K562 (cell line): Measurements from ENCODE around the gene FLT1. TPM values are rescaled to one million over a fixed set of nuclear protein-coding genes. Genes with fewer than 3 reads are reported as not detected.

ENCODE experiments used
- ATAC-seq: fragments of 200-7000 bp; cut with Tn5 transposase; 3 replicates; pipeline ENCODE4 v1.9.1; 2020; ENCODE audit warnings: moderate library complexity
- BruUV-seq: library from RNA; stranded (reverse); fragments of 400-500 nt; replicated peaks from 2 replicates; lab custom pipeline; 2021; lab: Mats Ljungman, UMichigan
- CTCF ChIA-PET: fragments of 300-600 bp; formaldehyde crosslinking; extraction: SDS; loops from one replicate; lab custom pipeline; 2021; ENCODE audit warnings: low intra/inter-chr PET ratio; lab: Yijun Ruan, JAX
- POLR2A ChIA-PET: fragments of 300-600, 350-650 bp; sonication (Branson Sonifier 250); formaldehyde crosslinking; extraction: SDS; loops from one replicate; lab custom pipeline; 2021; ENCODE audit warnings: antibody characterized with exemption, inconsistent platforms; lab: Yijun Ruan, JAX
- DNase-seq, 4 experiments: peaks; one replicate each; pipeline versions ENCODE4 v3.0.0 to v3.0.0-alpha.2; 2011 to 2018; ENCODE audit warnings: low spot score in 3 of 4, mixed read lengths in 3 of 4; ENCODE audit errors: extremely low read depth in 1 of 4
- FAIRE-seq: peaks from 2 replicates; lab custom pipeline; 2011; peaks lifted over from hg19 to GRCh38; lab: Jason Lieb, UNC
- H2AFZ ChIP-seq: 2 replicates; pipeline ENCODE4 v1.6.0; 2011; ENCODE audit warnings: low read depth, low read length, control low read depth, inconsistent platforms
- H3K27ac ChIP-seq: fragments of 200-600 bp; 3 replicates; pipeline ENCODE4 v1.8.0; 2011; ENCODE audit warnings: low read depth, mild to moderate bottlenecking, control low read depth, inconsistent platforms, low read length, moderate library complexity, mixed read lengths; ENCODE audit errors: extremely low read depth
- H3K27me3 ChIP-seq, 2 experiments: fragments of 300-600 bp in 1 of 2; 2 replicates in 1 of 2; 3 replicates in 1 of 2; pipeline versions ENCODE4 v1.6.0 to v1.8.0; 2011; ENCODE audit warnings: inconsistent platforms in 2 of 2, low read length in 2 of 2, mild to moderate bottlenecking in 1 of 2, mixed read lengths in 1 of 2, moderate library complexity in 1 of 2; ENCODE audit not compliant: control insufficient read depth in 2 of 2, insufficient read depth in 2 of 2
- H3K36me3 ChIP-seq: fragments of 300-600 bp; 3 replicates; pipeline ENCODE4 v1.8.0; 2011; ENCODE audit warnings: mild to moderate bottlenecking, low read length, inconsistent platforms; ENCODE audit not compliant: control insufficient read depth, insufficient read depth
- H3K4me1 ChIP-seq, 2 experiments: fragments of 200-600 bp in 1 of 2; replicated peaks in 1 of 2; 2 replicates in 1 of 2; 3 replicates in 1 of 2; pipeline versions ENCODE4 v1.5.1 to v1.8.0; 2011; ENCODE audit warnings: inconsistent platforms in 2 of 2, low read length in 2 of 2, mild to moderate bottlenecking in 1 of 2, mixed read lengths in 1 of 2, moderate library complexity in 1 of 2; ENCODE audit not compliant: control insufficient read depth in 2 of 2, insufficient read depth in 2 of 2
- H3K4me2 ChIP-seq: 2 replicates; pipeline ENCODE4 v1.6.1; 2011; ENCODE audit warnings: low read length, control low read depth, inconsistent platforms, mixed read lengths; ENCODE audit not compliant: insufficient read depth
- H3K4me3 ChIP-seq: fragments of 200-600 bp; sonication (generic), shearing (Covaris generic); 2 replicates; pipeline ENCODE4 v1.5.1; 2016; ENCODE audit warnings: control low read depth, inconsistent platforms
- H3K79me2 ChIP-seq: fragments of 200-600 bp; 3 replicates; pipeline ENCODE4 v1.8.0; 2011; ENCODE audit warnings: low read length, inconsistent platforms; ENCODE audit not compliant: control insufficient read depth, insufficient read depth
- H3K9ac ChIP-seq, 2 experiments: 2 replicates each; pipeline versions ENCODE4 v1.6.0 to v1.6.1; 2011; ENCODE audit warnings: low read depth in 2 of 2, low read length in 2 of 2, control low read depth in 1 of 2, inconsistent platforms in 1 of 2, mild to moderate bottlenecking in 1 of 2, mixed read lengths in 1 of 2; ENCODE audit not compliant: insufficient read depth in 1 of 2
- H3K9me1 ChIP-seq: one replicate; pipeline ENCODE4 v1.6.0; 2011; ENCODE audit warnings: inconsistent platforms, mild to moderate bottlenecking, low read length, moderate library complexity; ENCODE audit not compliant: control insufficient read depth, insufficient read depth
- H3K9me3 ChIP-seq: replicated peaks from 2 replicates; pipeline ENCODE4 v1.5.1; 2011; ENCODE audit warnings: low read depth, low read length, inconsistent platforms; ENCODE audit not compliant: control insufficient read depth, insufficient read depth
- H4K20me1 ChIP-seq: replicated peaks from 2 replicates; pipeline ENCODE4 v1.6.1; 2011; ENCODE audit warnings: low read length, inconsistent platforms, mixed read lengths; ENCODE audit not compliant: control insufficient read depth, insufficient read depth
- ATF1 ChIP-seq, 2 experiments: fragments of 450-650 bp in 1 of 2; IDR thresholded peaks; 2 replicates each; pipeline ENCODE4 v1.6.1; 2016; ENCODE audit warnings: missing compliant biosample characterization in 1 of 2, missing genetic modification characterization in 1 of 2
- CAMTA2 ChIP-seq: fragments of 250-450 bp; sonication (Bioruptor Pico); conservative IDR thresholded peaks from 2 replicates; pipeline ENCODE4 v1.5.1; 2022
- MEIS2 ChIP-seq: fragments of 450-650 bp; IDR thresholded peaks from 2 replicates; pipeline ENCODE4 v1.6.1; 2014; ENCODE audit warnings: mild to moderate bottlenecking; ENCODE audit not compliant: partially characterized antibody
- NRF1 ChIP-seq, 2 experiments: fragments of 450-650 bp; IDR thresholded peaks in 1 of 2; conservative IDR thresholded peaks in 1 of 2; 2 replicates each; pipeline ENCODE4 v1.6.1; 2014; ENCODE audit warnings: mild to moderate bottlenecking in 2 of 2
- PRPF4 ChIP-seq: fragments of 200-400 bp; formaldehyde crosslinking; IDR thresholded peaks from one replicate; pipeline ENCODE4 v1.6.1; 2017; ENCODE audit warnings: low read length, low read depth, mild to moderate bottlenecking; ENCODE audit not compliant: insufficient read depth, poor library complexity, severe bottlenecking
- ZNF282 ChIP-seq: sonication (generic); formaldehyde crosslinking; IDR thresholded peaks from 2 replicates; pipeline ENCODE4 v1.8.1; 2023; ENCODE audit warnings: missing genetic modification reagents
- ZNF644 ChIP-seq: fragments of 200-800 bp; sonication (Bioruptor generic); IDR thresholded peaks from 2 replicates; pipeline ENCODE4 v1.6.1; 2016; ENCODE audit warnings: low read depth, missing genetic modification characterization, missing compliant biosample characterization
- WGBS: fragments of 100-300 bp; shearing (Covaris generic); methylation state at CpG from one replicate; pipeline ENCODE4 v1.1.6; 2016; ENCODE audit warnings: low coverage, mixed read lengths; ENCODE audit not compliant: insufficient coverage; ENCODE audit errors: missing lambda C conversion rate; 5-methylcytosine and 5-hydroxymethylcytosine counted together
- in situ Hi-C: fragments of 300-500 bp; cut with MboI; formaldehyde crosslinking; loops from 4 replicates; pipeline ENCODE4 v1.15.0; 2018; ENCODE audit warnings: inconsistent platforms, mixed read lengths
- intact Hi-C: fragments of 100-400 bp; cut with micrococcal nuclease; formaldehyde crosslinking; loops from 2 replicates; pipeline ENCODE4 v1.14.2; 2022
- polyA plus RNA-seq, 8 experiments: library from polyadenylated mRNA; depleted of rRNA in 4 of 8; stranded (reverse) in 5 of 8; unstranded in 3 of 8; fragments of >200 nt; fragmentation: Nextera tagmentation in 2 of 8; fragmentation: Illumina TruSeq in 1 of 8; extraction: Ambion mirVana in 2 of 8; extraction: Trizol in 1 of 8; gene quantifications; 2 replicates each; pipeline versions ENCODE4 v1.2.1 to v1.2.3, GENCODE V29; 2011 to 2014; ENCODE audit warnings: inconsistent platforms in 1 of 8, missing spikeins in 1 of 8
- total RNA-seq, 7 experiments: library from RNA; depleted of rRNA in 6 of 7; stranded (reverse); fragments of >200 nt in 6 of 7; fragmentation: Illumina TruSeq in 2 of 7; extraction: Trizol in 2 of 7; gene quantifications; 2 replicates each; pipeline versions ENCODE4 v1.2.1 to v1.2.3, GENCODE V29; 2011 to 2021; ENCODE audit warnings: low replicate concordance in 1 of 7
- TF ChIP-seq, protein P1 (sequence below): fragments of 450-650 bp; IDR thresholded peaks from 2 replicates; pipeline ENCODE4 v1.6.1; 2016
- TF ChIP-seq, protein P2 (sequence below): IDR thresholded peaks from 2 replicates; pipeline ENCODE4 v1.6.1; 2012; ENCODE audit warnings: low read depth, low read length, improper control_type of control experiment, borderline replicate concordance
- TF ChIP-seq, protein P3 (sequence below): sonication (generic); IDR thresholded peaks from 2 replicates; pipeline ENCODE4 v1.6.1; 2016

The FLT1 gene
- total and polyA plus RNA-seq, 9 of the 15 experiments (the other 6 are each of a cell fraction or from before 2014, with no cell fraction given), result 0.01 to 2.0 (median 0.22) TPM

DNA sequence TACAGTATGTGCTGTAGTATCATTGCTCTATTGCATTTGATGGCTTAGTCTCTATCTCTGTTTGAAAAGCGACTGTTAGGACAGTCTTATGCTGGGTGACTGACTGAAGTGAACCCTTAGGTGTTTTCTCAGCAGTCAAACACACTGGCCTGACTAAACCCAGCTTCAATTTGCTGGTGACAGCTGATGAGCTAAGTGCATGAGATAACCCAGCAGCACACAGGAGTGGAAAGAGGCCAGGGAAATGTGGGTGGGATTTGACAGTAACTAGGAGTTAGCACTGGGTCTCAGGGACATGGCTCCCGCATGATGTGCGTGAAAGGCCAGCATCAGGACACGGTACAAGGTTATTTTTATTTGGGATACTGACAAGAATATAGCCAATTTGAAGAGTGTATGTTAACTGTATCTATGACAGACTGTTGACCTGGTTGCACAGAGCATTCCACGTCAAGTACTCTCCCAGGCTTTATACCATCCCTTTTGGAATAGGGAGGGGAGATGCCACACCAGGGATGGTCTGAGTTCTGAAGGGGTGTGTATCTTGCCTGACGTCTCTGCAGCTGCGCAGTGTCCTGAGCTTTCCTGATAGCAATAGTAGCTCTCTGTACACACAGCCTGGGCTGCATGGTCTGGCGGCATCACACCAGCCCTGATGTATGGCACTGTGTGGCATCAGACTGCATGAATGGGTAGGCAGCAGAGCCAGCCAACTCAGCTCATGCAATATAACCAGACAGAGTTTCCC lies 144.8 kb downstream of the FLT1 start:
- Histone ChIP-seq H3K4me2 (no peak overlapping the region), H3K27me3 (peaks cover 0 to 2% of the 10 kb centered on the region in 2 experiments; a peak in 1 of 5 replicates), H3K4me1 (peaks cover 0 to 3% of the 10 kb centered on the region in 2 experiments; a peak in 2 of 5 replicates), H2AFZ (no peak overlapping the region), H4K20me1 (no peaks in the 10 kb centered on the region), H3K27ac (no peak overlapping the region), H3K9me3 (no peaks in the 10 kb centered on the region)
- DNase-seq (peak in 1 of 4 experiments; percentile 15), ATAC-seq (peak; percentile 31)
- in situ Hi-C loops, result no loop called here
- TF ChIP-seq ZNF644 (tag) (no peak), NRF1 (conservative IDR thresholded peaks at IDR 0.05 in 1 of 2, IDR thresholded peaks at IDR 0.05 in 1 of 2) (peak; percentile 61 to 71), PRPF4 (no peak), CAMTA2 (CRISPR knock-in tag) (no peak), MEIS2 (peak; percentile 21), ATF1 (CRISPR knock-in tag; IDR thresholded peaks at IDR 0.05) (no peak), ATF1 (tag; IDR thresholded peaks at IDR 0.05) (no peak), ZNF282 (CRISPR knock-in tag) (no peak)
- TF ChIP-seq, protein P1, sequence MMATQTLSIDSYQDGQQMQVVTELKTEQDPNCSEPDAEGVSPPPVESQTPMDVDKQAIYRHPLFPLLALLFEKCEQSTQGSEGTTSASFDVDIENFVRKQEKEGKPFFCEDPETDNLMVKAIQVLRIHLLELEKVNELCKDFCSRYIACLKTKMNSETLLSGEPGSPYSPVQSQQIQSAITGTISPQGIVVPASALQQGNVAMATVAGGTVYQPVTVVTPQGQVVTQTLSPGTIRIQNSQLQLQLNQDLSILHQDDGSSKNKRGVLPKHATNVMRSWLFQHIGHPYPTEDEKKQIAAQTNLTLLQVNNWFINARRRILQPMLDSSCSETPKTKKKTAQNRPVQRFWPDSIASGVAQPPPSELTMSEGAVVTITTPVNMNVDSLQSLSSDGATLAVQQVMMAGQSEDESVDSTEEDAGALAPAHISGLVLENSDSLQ, result peak; percentile 56
- TF ChIP-seq, protein P2, sequence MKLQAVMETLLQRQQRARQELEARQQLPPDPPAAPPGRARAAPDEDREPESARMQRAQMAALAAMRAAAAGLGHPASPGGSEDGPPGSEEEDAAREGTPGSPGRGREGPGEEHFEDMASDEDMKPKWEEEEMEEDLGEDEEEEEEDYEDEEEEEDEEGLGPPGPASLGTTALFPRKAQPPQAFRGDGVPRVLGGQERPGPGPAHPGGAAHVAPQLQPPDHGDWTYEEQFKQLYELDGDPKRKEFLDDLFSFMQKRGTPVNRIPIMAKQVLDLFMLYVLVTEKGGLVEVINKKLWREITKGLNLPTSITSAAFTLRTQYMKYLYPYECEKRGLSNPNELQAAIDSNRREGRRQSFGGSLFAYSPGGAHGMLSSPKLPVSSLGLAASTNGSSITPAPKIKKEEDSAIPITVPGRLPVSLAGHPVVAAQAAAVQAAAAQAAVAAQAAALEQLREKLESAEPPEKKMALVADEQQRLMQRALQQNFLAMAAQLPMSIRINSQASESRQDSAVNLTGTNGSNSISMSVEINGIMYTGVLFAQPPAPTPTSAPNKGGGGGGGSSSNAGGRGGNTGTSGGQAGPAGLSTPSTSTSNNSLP, result no peak
- TF ChIP-seq, protein P3, sequence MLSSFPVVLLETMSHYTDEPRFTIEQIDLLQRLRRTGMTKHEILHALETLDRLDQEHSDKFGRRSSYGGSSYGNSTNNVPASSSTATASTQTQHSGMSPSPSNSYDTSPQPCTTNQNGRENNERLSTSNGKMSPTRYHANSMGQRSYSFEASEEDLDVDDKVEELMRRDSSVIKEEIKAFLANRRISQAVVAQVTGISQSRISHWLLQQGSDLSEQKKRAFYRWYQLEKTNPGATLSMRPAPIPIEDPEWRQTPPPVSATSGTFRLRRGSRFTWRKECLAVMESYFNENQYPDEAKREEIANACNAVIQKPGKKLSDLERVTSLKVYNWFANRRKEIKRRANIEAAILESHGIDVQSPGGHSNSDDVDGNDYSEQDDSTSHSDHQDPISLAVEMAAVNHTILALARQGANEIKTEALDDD, result peak; percentile 24; the same call in 1 of the 2 replicates
- TF ChIP-seq, all 486 proteins: peak for 4
- ChIA-PET CTCF (no interaction called here), POLR2A (no interaction called here)
- Histone ChIP-seq H3K79me2 (no peaks in the 10 kb centered on the region), H3K9ac (no peak overlapping the region), H3K9me1 (no peaks in the 10 kb centered on the region), H3K36me3 (no peaks in the 10 kb centered on the region), H3K4me3 (no peak overlapping the region)
- no TSS peak for BruUV-seq
- 26% methylated on average over 8 of the region's 8 CpGs for WGBS
- intact Hi-C loops, result no loop called here
- FAIRE-seq, result no peak
